ENCODE measurements around the gene SPDYE17. TPM values are rescaled to one million over a fixed set of nuclear protein-coding genes. Genes with fewer than 3 reads are reported as not detected.
"Not testable (repeated sequence)": the region's sequence is repeated elsewhere in the genome, so short reads cannot be mapped to it uniquely, and the experiment has no call there.

SPDYE17 gene
- total RNA-seq, 1 experiment from 2014 or later, result not detected

- not testable (repeated sequence) for H3K4me1 ChIP-seq (ENCODE audit: insufficient read depth, low read length); H4K20me1 ChIP-seq (ENCODE audit: control insufficient read depth, insufficient read depth, insufficient read length); H3K27me3 Mint-ChIP-seq (ENCODE audit: low read depth); H3K36me3 Mint-ChIP-seq (ENCODE audit: insufficient read depth in 1 of 3, low read depth in 3 of 3); H3K56ac ChIP-seq (ENCODE audit: insufficient read length, low read depth, low read length); H3K9ac ChIP-seq (ENCODE audit: extremely low read depth, insufficient read length, low read length); H3K79me2 ChIP-seq (ENCODE audit: insufficient read depth, low read length); H4K8ac ChIP-seq (replicated peaks; ENCODE audit: insufficient read length, low read depth, low read length); H3K23ac ChIP-seq (ENCODE audit: insufficient read length, low read depth, low read length); H2BK12ac ChIP-seq (ENCODE audit: insufficient read length, low read depth, low read length); H3K9me3 Mint-ChIP-seq; H3K18ac ChIP-seq (ENCODE audit: insufficient read length, low read depth, low read length); H2AFZ ChIP-seq (ENCODE audit: low read length); H3K27ac ChIP-seq (ENCODE audit: insufficient read length, low read depth, low read length); H2BK20ac ChIP-seq (ENCODE audit: low read depth, low read length, poor library complexity, severe bottlenecking); DNase-seq; H3T11ph ChIP-seq (ENCODE audit: low read length); H2BK120ac ChIP-seq (ENCODE audit: low read depth, low read length, poor library complexity, severe bottlenecking); H2BK15ac ChIP-seq (ENCODE audit: low read depth, low read length); H3K4me2 ChIP-seq (ENCODE audit: insufficient read depth, insufficient read length, low read length); H3K23me2 ChIP-seq (ENCODE audit: insufficient read length, low read depth, low read length, poor library complexity, severe bottlenecking); H2AK5ac ChIP-seq (ENCODE audit: insufficient read length, low read length); H3K9me3 ChIP-seq (ENCODE audit: control insufficient read depth, low read depth, low read length); H3K27me3 ChIP-seq (ENCODE audit: insufficient read depth, low read length); H4K91ac ChIP-seq (ENCODE audit: insufficient read length, low read depth, low read length); H2BK5ac ChIP-seq (ENCODE audit: insufficient read length, low read length); H3K27ac Mint-ChIP-seq; H3K14ac ChIP-seq (ENCODE audit: insufficient read depth, low read length); H3K79me1 ChIP-seq (ENCODE audit: insufficient read depth, low read depth, low read length, poor library complexity, severe bottlenecking); H3K4ac ChIP-seq (ENCODE audit: low read depth, low read length); H3K4me3 Mint-ChIP-seq; H3K4me1 Mint-ChIP-seq; H4K5ac ChIP-seq (ENCODE audit: insufficient read length, low read depth, low read length)
- WGBS (ENCODE audit: extremely low coverage, insufficient read length, low lambda C conversion rate), result no CpG with 5 or more reads among the region's 12 CpGs
Measured at GRCh38 chr7:76974336-76974735, 57.8 kb downstream of the SPDYE17 start.

DNA sequence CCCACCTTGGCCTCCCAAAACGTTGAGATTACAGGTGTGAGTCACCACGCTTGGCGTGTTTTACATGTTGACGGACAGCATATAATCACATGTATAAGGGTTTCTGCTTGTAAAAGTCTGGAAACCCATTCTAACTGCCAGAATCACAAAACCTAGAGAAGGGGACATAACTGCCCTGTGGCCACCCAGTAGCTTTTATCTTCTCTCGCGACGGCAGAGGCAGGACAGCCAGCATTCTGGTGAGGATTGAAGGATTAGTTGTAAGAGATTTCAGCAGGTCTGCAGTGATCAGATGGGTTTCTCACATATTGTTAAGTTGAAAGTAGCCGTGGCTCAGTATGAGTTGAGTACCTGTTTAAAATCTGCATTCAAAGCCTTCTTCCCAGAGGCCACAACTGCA lies 59.8 kb downstream of the SPDYE17 start:
- H3K9me3 ChIP-seq (ENCODE audit: control insufficient read depth, low read depth, low read length); H3K9me3 Mint-ChIP-seq; H3K14ac ChIP-seq (ENCODE audit: insufficient read depth, low read length); H2BK15ac ChIP-seq (ENCODE audit: low read depth, low read length); DNase-seq; H3K4me1 ChIP-seq (ENCODE audit: insufficient read depth, low read length); H3K4me3 Mint-ChIP-seq; H3K9ac ChIP-seq (ENCODE audit: extremely low read depth, insufficient read length, low read length); H3K4me2 ChIP-seq (ENCODE audit: insufficient read depth, insufficient read length, low read length); H3K18ac ChIP-seq (ENCODE audit: insufficient read length, low read depth, low read length); H2BK120ac ChIP-seq (ENCODE audit: low read depth, low read length, poor library complexity, severe bottlenecking); H3K23me2 ChIP-seq (ENCODE audit: insufficient read length, low read depth, low read length, poor library complexity, severe bottlenecking); H3K23ac ChIP-seq (ENCODE audit: insufficient read length, low read depth, low read length); H3T11ph ChIP-seq (ENCODE audit: low read length); H4K8ac ChIP-seq (replicated peaks; ENCODE audit: insufficient read length, low read depth, low read length); H3K4ac ChIP-seq (ENCODE audit: low read depth, low read length); H2BK20ac ChIP-seq (ENCODE audit: low read depth, low read length, poor library complexity, severe bottlenecking); H3K4me1 Mint-ChIP-seq; H2BK12ac ChIP-seq (ENCODE audit: insufficient read length, low read depth, low read length); H3K27me3 ChIP-seq (ENCODE audit: insufficient read depth, low read length); H3K27me3 Mint-ChIP-seq (ENCODE audit: low read depth); H3K79me1 ChIP-seq (ENCODE audit: insufficient read depth, low read depth, low read length, poor library complexity, severe bottlenecking); H2BK5ac ChIP-seq (ENCODE audit: insufficient read length, low read length); H4K91ac ChIP-seq (ENCODE audit: insufficient read length, low read depth, low read length); H2AK5ac ChIP-seq (ENCODE audit: insufficient read length, low read length); H3K27ac ChIP-seq (ENCODE audit: insufficient read length, low read depth, low read length); H3K79me2 ChIP-seq (ENCODE audit: insufficient read depth, low read length); H3K56ac ChIP-seq (ENCODE audit: insufficient read length, low read depth, low read length); H3K36me3 Mint-ChIP-seq (ENCODE audit: insufficient read depth in 1 of 3, low read depth in 3 of 3); H4K5ac ChIP-seq (ENCODE audit: insufficient read length, low read depth, low read length); H4K20me1 ChIP-seq (ENCODE audit: control insufficient read depth, insufficient read depth, insufficient read length); H2AFZ ChIP-seq (ENCODE audit: low read length): not testable (repeated sequence)
- WGBS (ENCODE audit: extremely low coverage, insufficient read length, low lambda C conversion rate), result no CpG with 5 or more reads among the region's 8 CpGs
- peak overlapping the region in 1 of 3 experiments; percentile 87; a peak in 1 of 7 replicates for H3K27ac Mint-ChIP-seq

Other genes starting within 250 kb of the SPDYE17 start
- not detected in 2 replicates for gene SPDYE18, start 30.2 kb upstream of the SPDYE17 start, total RNA-seq (2021)
- gene CCDC146, start 90.3 kb upstream of the SPDYE17 start, total RNA-seq (2021), result 0.37 and 0.72 TPM in 2 replicates
- not detected in 2 replicates for gene FGL2, start 167.5 kb upstream of the SPDYE17 start, total RNA-seq (2021)

Measured in H9 (cell line).